Glomerular endothelial cell (primary cell): ENCODE results near the gene CTSH. TPM values are rescaled to one million over a fixed set of nuclear protein-coding genes. Genes with fewer than 3 reads are reported as not detected.

ENCODE experiments used
- total RNA-seq: library from RNA; depleted of rRNA; stranded (reverse); fragments of >200 nt; gene quantifications from 2 replicates; pipeline ENCODE4 v1.2.3, GENCODE V29; 2015

Gene CTSH
- total RNA-seq, 1 donor from 2014 or later, result 7.6 TPM

Other genes starting within 250 kb of the CTSH start
- 83.0 and 105 TPM in 2 replicates for gene ADAMTS7, start 133.6 kb downstream of the CTSH start, total RNA-seq
- gene MORF4L1, start 72.2 kb downstream of the CTSH start, total RNA-seq, result 299 and 302 TPM in 2 replicates
- under 0.01 and 0.82 TPM in 2 replicates for gene RASGRF1, start 145.7 kb upstream of the CTSH start, total RNA-seq